ENCODE measurements around the gene MYLK3. TPM values are rescaled to one million over a fixed set of nuclear protein-coding genes. Genes with fewer than 3 reads are reported as not detected.

MYLK3 gene
- total RNA-seq, 2 experiments from 2014 or later, result 0.38 TPM; not detected in 1

- Histone ChIP-seq H3K4me1 (ENCODE audit: insufficient read depth, low read length) (no peaks in the 10 kb centered on the region), H3K4me3 (ENCODE audit: low read length) (no peak overlapping the region), H3K36me3 (ENCODE audit: insufficient read depth, low read length) (no peaks in the 10 kb centered on the region), H3K27me3 (ENCODE audit: control insufficient read depth in 1 of 2, insufficient read depth in 2 of 2, low read length in 2 of 2) (no peaks in the 10 kb centered on the region), H3K27ac (ENCODE audit: low read depth in 1 of 2, low read length in 2 of 2) (no peak overlapping the region), H3K9me3 (ENCODE audit: control insufficient read depth in 1 of 2, insufficient read depth in 1 of 2, low read length in 2 of 2) (peaks cover 0 to 11% of the 10 kb centered on the region in 2 experiments)
- Mint-ChIP-seq H3K27me3 (no peaks in the 10 kb centered on the region), H3K4me1 (ENCODE audit: low read depth) (no peaks in the 10 kb centered on the region), H3K27ac (no peak overlapping the region), H3K36me3 (ENCODE audit: low read depth) (no peaks in the 10 kb centered on the region), H3K4me3 (no peak overlapping the region), H3K9me3 (no peaks in the 10 kb centered on the region)
- ATAC-seq (ENCODE audit: poor library complexity) (no peak), DNase-seq (no peak)
- TF ChIP-seq CTCF (IDR thresholded peaks at IDR 0.05), result no peak
- CTCF ChIA-PET, result interaction anchor here (1.3 kb wide), 1 partner anchor 10 kb away, joined by 5 read pairs; no protein-coding TSS in a partner anchor
- intact Hi-C loops (cut with DNase I, micrococcal nuclease), result loop anchor here in 1 of 2 experiments (5.0 kb wide), 1 partner anchor 68 kb away; no protein-coding TSS in a partner anchor
- POLR2A ChIA-PET, result no interaction called here
Observed at GRCh38 chr16:46775214-46775613, 27.1 kb upstream of the MYLK3 start.

GRCh38 chr16:46774743-46775177 lies 26.6 kb upstream of the MYLK3 start:
- Histone ChIP-seq H3K9me3 (ENCODE audit: control insufficient read depth in 1 of 2, insufficient read depth in 1 of 2, low read length in 2 of 2) (peaks cover 0 to 11% of the 10 kb centered on the region in 2 experiments), H3K36me3 (ENCODE audit: insufficient read depth, low read length) (no peaks in the 10 kb centered on the region), H3K27ac (ENCODE audit: low read depth in 1 of 2, low read length in 2 of 2) (no peak overlapping the region), H3K27me3 (ENCODE audit: control insufficient read depth in 1 of 2, insufficient read depth in 2 of 2, low read length in 2 of 2) (no peaks in the 10 kb centered on the region), H3K4me1 (ENCODE audit: insufficient read depth, low read length) (no peaks in the 10 kb centered on the region), H3K4me3 (ENCODE audit: low read length) (no peak overlapping the region)
- no peak for TF ChIP-seq CTCF (IDR thresholded peaks at IDR 0.05)
- H3K4me1 Mint-ChIP-seq (ENCODE audit: low read depth), result no peaks in the 10 kb centered on the region
- H3K4me3 Mint-ChIP-seq, result no peak overlapping the region
- H3K36me3 Mint-ChIP-seq (ENCODE audit: low read depth), result no peaks in the 10 kb centered on the region
- DNase-seq (no peak), ATAC-seq (ENCODE audit: poor library complexity) (no peak)
- no peak overlapping the region for H3K27ac Mint-ChIP-seq
- CTCF ChIA-PET, result interaction anchor here (1.3 kb wide), 1 partner anchor 10 kb away, joined by 5 read pairs; no protein-coding TSS in a partner anchor
- POLR2A ChIA-PET, result no interaction called here
- intact Hi-C loops (cut with DNase I, micrococcal nuclease), result loop anchor here in 1 of 2 experiments (5.0 kb wide), 1 partner anchor 67 kb away; no protein-coding TSS in a partner anchor
- H3K9me3 Mint-ChIP-seq, result no peaks in the 10 kb centered on the region
- no peaks in the 10 kb centered on the region for H3K27me3 Mint-ChIP-seq

GRCh38 chr16:46772463-46772862 lies 24.3 kb upstream of the MYLK3 start:
- DNase-seq (no peak), ATAC-seq (ENCODE audit: poor library complexity) (no peak)
- Mint-ChIP-seq H3K36me3 (ENCODE audit: low read depth) (no peaks in the 10 kb centered on the region), H3K27me3 (no peaks in the 10 kb centered on the region), H3K4me1 (ENCODE audit: low read depth) (no peaks in the 10 kb centered on the region), H3K9me3 (no peaks in the 10 kb centered on the region), H3K27ac (no peak overlapping the region), H3K4me3 (no peak overlapping the region)
- intact Hi-C loops (cut with DNase I, micrococcal nuclease), result no loop called here
- POLR2A ChIA-PET, result no interaction called here
- CTCF ChIA-PET, result no interaction called here
- Histone ChIP-seq H3K36me3 (ENCODE audit: insufficient read depth, low read length) (no peaks in the 10 kb centered on the region), H3K4me1 (ENCODE audit: insufficient read depth, low read length) (no peaks in the 10 kb centered on the region), H3K9me3 (ENCODE audit: control insufficient read depth in 1 of 2, insufficient read depth in 1 of 2, low read length in 2 of 2) (peaks cover 0 to under 1% of the 10 kb centered on the region in 2 experiments), H3K4me3 (ENCODE audit: low read length) (no peak overlapping the region), H3K27me3 (ENCODE audit: control insufficient read depth in 1 of 2, insufficient read depth in 2 of 2, low read length in 2 of 2) (no peaks in the 10 kb centered on the region), H3K27ac (ENCODE audit: low read depth in 1 of 2, low read length in 2 of 2) (no peak overlapping the region)
- TF ChIP-seq CTCF (IDR thresholded peaks at IDR 0.05), result no peak

Measured in CD4-positive, alpha-beta T cell (primary cell).